Loucy (cell line): ENCODE data around the gene PPP1R3D.

Source experiments
- CTCF ChIP-seq: fragments of 200-600 bp; sonication (generic); conservative IDR thresholded peaks from 2 replicates; pipeline ENCODE4 v1.5.1; 2014; ENCODE audit warnings: mild to moderate bottlenecking, antibody characterized with exemption, low read length
- EZH2phosphoT487 ChIP-seq: fragments of 200-600 bp; IDR thresholded peaks from 2 replicates; pipeline ENCODE4 v1.6.1; 2018; ENCODE audit warnings: antibody characterized with exemption, mild to moderate bottlenecking, moderate library complexity, borderline replicate concordance

GRCh38 chr20:59976156-59976782 lies 36.2 kb upstream of the PPP1R3D start:
- no peak for TF ChIP-seq CTCF
- TF ChIP-seq EZH2phosphoT487 = no peak
